Sigmoid colon (tissue), 4 donors: ENCODE measurements around the gene SORL1-AS1.

ENCODE experiments used
- CTCF ChIP-seq, 4 experiments: fragments of 450-650 bp in 3 of 4; fragments of 200-600 bp in 1 of 4; IDR thresholded peaks; one replicate each; pipeline ENCODE4 v1.5.1; 2016 to 2019; ENCODE audit warnings: antibody characterized with exemption in 4 of 4, mild to moderate bottlenecking in 3 of 4, moderate library complexity in 2 of 4
- POLR2A ChIP-seq, 2 donors: fragments of 450-650 bp; IDR thresholded peaks; one replicate each; pipeline ENCODE4 v1.6.1; 2016; ENCODE audit warnings: antibody characterized with exemption in 2 of 2, mild to moderate bottlenecking in 2 of 2, moderate library complexity in 2 of 2
- POLR2AphosphoS5 ChIP-seq, 4 donors: sonication (generic); formaldehyde crosslinking; IDR thresholded peaks; one replicate each; pipeline ENCODE4 v1.6.1; 2017; ENCODE audit warnings: antibody characterized with exemption in 4 of 4

DNA sequence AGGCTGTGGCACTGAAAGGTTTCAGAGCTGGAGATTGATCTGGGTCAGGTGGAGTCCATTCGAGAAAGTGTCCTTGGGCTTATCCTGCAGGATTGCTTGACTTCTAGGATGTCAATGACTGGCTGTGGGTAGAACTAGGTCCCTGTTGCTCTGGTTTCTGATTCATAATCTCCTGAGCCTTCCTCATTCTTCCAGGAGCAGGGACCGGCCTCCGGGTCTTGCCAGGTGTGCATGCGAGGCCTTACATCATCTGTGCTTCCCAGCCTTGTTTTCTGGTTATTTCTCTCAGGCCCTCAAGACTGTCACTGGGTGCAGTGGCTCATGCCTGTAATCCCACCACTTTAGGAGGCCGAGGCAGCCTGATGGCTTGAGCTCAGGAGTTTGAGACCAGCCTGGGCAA, 33.3 kb upstream of the SORL1-AS1 start:
- no peak for TF ChIP-seq CTCF (IDR thresholded peaks at IDR 0.05)
- TF ChIP-seq POLR2A (IDR thresholded peaks at IDR 0.05), result no peak
- no peak for TF ChIP-seq POLR2AphosphoS5 (IDR thresholded peaks at IDR 0.05)
